HCT116 (cell line): Measurements from ENCODE around the gene S100P. TPM values are rescaled to one million over a fixed set of nuclear protein-coding genes. Genes with fewer than 3 reads are reported as not detected.

ENCODE experiments used
- ATAC-seq: fragments of 200-7000 bp; cut with Tn5 transposase; 2 replicates; pipeline ENCODE4 v1.9.1; 2020; ENCODE audit warnings: mild to moderate bottlenecking, moderate library complexity
- BruUV-seq: library from RNA; stranded (reverse); fragments of 400-500 nt; replicated peaks from 2 replicates; lab custom pipeline; 2021; lab: Mats Ljungman, UMichigan
- CTCF ChIA-PET: fragments of 300-600 bp; sonication (Branson Sonifier 250); formaldehyde crosslinking; loops from one replicate; lab custom pipeline; 2021; ENCODE audit warnings: antibody characterized with exemption; lab: Charles Lee
- POLR2A ChIA-PET: fragments of 300-600, 350-600 bp; sonication (Branson Sonifier 250); formaldehyde crosslinking; loops from one replicate; lab custom pipeline; 2021; ENCODE audit warnings: antibody characterized with exemption; lab: Charles Lee
- RAD21 ChIA-PET, 2 experiments: fragments of 300-600 bp; sonication (Branson Sonifier 250); formaldehyde crosslinking; loops; one replicate each; lab custom pipeline; 2023; ENCODE audit warnings: low total read pairs in 2 of 2; ENCODE audit not compliant: uncharacterized antibody in 2 of 2, unreplicated experiment in 2 of 2, low non-redundant PET in 1 of 2; lab: Charles Lee
- DNase-seq: peaks from one replicate; pipeline ENCODE4 v3.0.0-alpha.2; 2010; ENCODE audit warnings: low read depth, low spot score
- H2AFZ ChIP-seq: fragments of 200-600 bp; shearing (Covaris generic), sonication (generic); 2 replicates; pipeline ENCODE4 v1.6.1; 2017; ENCODE audit warnings: low read depth, mixed run types, mixed read lengths, antibody characterized with exemption, low read length; ENCODE audit not compliant: poor library complexity, severe bottlenecking
- H3K27ac ChIP-seq: 2 replicates; pipeline ENCODE4 v1.5.1; 2012; ENCODE audit warnings: low read depth, low read length
- H3K27me3 ChIP-seq: fragments of 200-600 bp; sonication (generic); 2 replicates; pipeline ENCODE4 v1.6.1; 2016; ENCODE audit warnings: mixed run types, low read length, mixed read lengths; ENCODE audit not compliant: insufficient read depth
- H3K36me3 ChIP-seq, 2 experiments: fragments of 200-500 bp in 1 of 2; fragments of 200-600 bp in 1 of 2; sonication (Bioruptor generic) in 1 of 2; sonication (generic) in 1 of 2; 2 replicates each; pipeline versions ENCODE4 v1.5.1 to v1.6.1; 2014 to 2016; ENCODE audit warnings: low read length in 2 of 2, inconsistent platforms in 1 of 2, mixed read lengths in 1 of 2, mixed run types in 1 of 2; ENCODE audit not compliant: insufficient read depth in 2 of 2, control insufficient read depth in 1 of 2
- H3K4me1 ChIP-seq, 2 experiments: fragments of 200-600 bp in 1 of 2; sonication (generic) in 1 of 2; 2 replicates each; pipeline versions ENCODE4 v1.5.1 to v1.6.1; 2012 to 2017; ENCODE audit warnings: low read length in 2 of 2, inconsistent platforms in 1 of 2, mild to moderate bottlenecking in 1 of 2, mixed read lengths in 1 of 2, mixed run types in 1 of 2, moderate library complexity in 1 of 2; ENCODE audit not compliant: insufficient read depth in 2 of 2, control insufficient read depth in 1 of 2
- H3K4me2 ChIP-seq: fragments of 200-600 bp; sonication (generic); 2 replicates; pipeline ENCODE4 v1.6.1; 2017; ENCODE audit warnings: mixed run types, low read length, mixed read lengths
- H3K4me3 ChIP-seq, 2 experiments: fragments of 200-600 bp in 1 of 2; sonication (generic) in 1 of 2; replicated peaks in 1 of 2; 2 replicates each; pipeline ENCODE4 v1.5.1; 2011 to 2016; ENCODE audit warnings: low read length in 2 of 2, control low read depth in 1 of 2, low read depth in 1 of 2, mild to moderate bottlenecking in 1 of 2, mixed read lengths in 1 of 2, mixed run types in 1 of 2
- H3K79me2 ChIP-seq: fragments of 200-600 bp; sonication (generic); 2 replicates; pipeline ENCODE4 v1.6.1; 2017; ENCODE audit warnings: mild to moderate bottlenecking, mixed run types, low read length, moderate library complexity, mixed read lengths; ENCODE audit not compliant: insufficient read depth
- H3K9ac ChIP-seq: fragments of 200-600 bp; sonication (generic); 2 replicates; pipeline ENCODE4 v1.6.1; 2016; ENCODE audit warnings: low read length, mixed read lengths
- H3K9me2 ChIP-seq: fragments of 200-600 bp; sonication (generic), shearing (Covaris generic); 2 replicates; pipeline ENCODE4 v1.6.1; 2017; ENCODE audit warnings: mixed run types, mild to moderate bottlenecking, moderate library complexity; ENCODE audit not compliant: insufficient read depth
- H3K9me3 ChIP-seq, 2 experiments: fragments of 200-500 bp in 1 of 2; fragments of 200-600 bp in 1 of 2; sonication (Bioruptor generic) in 1 of 2; sonication (generic) in 1 of 2; 2 replicates each; pipeline ENCODE4 v1.6.1; 2014 to 2017; ENCODE audit warnings: low read length in 2 of 2, mixed read lengths in 2 of 2, inconsistent platforms in 1 of 2, low read depth in 1 of 2, mild to moderate bottlenecking in 1 of 2, mixed run types in 1 of 2, moderate library complexity in 1 of 2; ENCODE audit not compliant: control insufficient read depth in 1 of 2, insufficient read depth in 1 of 2
- H4K20me1 ChIP-seq: fragments of 200-600 bp; sonication (generic), shearing (Covaris generic); 2 replicates; pipeline ENCODE4 v1.6.1; 2017; ENCODE audit warnings: mixed run types, mild to moderate bottlenecking, moderate library complexity; ENCODE audit not compliant: insufficient read depth
- CBX3 ChIP-seq: IDR thresholded peaks from 2 replicates; pipeline ENCODE4 v1.6.1; 2012; ENCODE audit warnings: low read depth
- CEBPB ChIP-seq: IDR thresholded peaks from 2 replicates; pipeline ENCODE4 v1.6.1; 2012; ENCODE audit warnings: low read depth
- EZH2phosphoT487 ChIP-seq: fragments of 200-600 bp; IDR thresholded peaks from 2 replicates; pipeline ENCODE4 v1.6.1; 2018; ENCODE audit warnings: antibody characterized with exemption, borderline replicate concordance
- FOSL1 ChIP-seq: IDR thresholded peaks from 2 replicates; pipeline ENCODE4 v1.6.1; 2012; ENCODE audit warnings: low read depth
- JUND ChIP-seq: IDR thresholded peaks from 2 replicates; pipeline ENCODE4 v1.6.1; 2012
- SIN3A ChIP-seq: IDR thresholded peaks from 2 replicates; pipeline ENCODE4 v1.6.1; 2012; ENCODE audit warnings: low read depth
- SP1 ChIP-seq: IDR thresholded peaks from 2 replicates; pipeline ENCODE4 v1.6.1; 2012; ENCODE audit warnings: low read depth
- SRF ChIP-seq: IDR thresholded peaks from 2 replicates; pipeline ENCODE4 v1.6.1; 2012; ENCODE audit warnings: low read depth
- TCF7L2 ChIP-seq: IDR thresholded peaks from 2 replicates; pipeline ENCODE4 v1.7.0; 2011; ENCODE audit warnings: borderline replicate concordance, inconsistent platforms; ENCODE audit not compliant: insufficient read depth, insufficient read length; ENCODE audit errors: extremely low read depth
- ZFX ChIP-seq: fragments of 450-650 bp; IDR thresholded peaks from 2 replicates; pipeline ENCODE4 v1.6.1; 2017
- ZNF274 ChIP-seq: fragments of 200-500 bp; sonication (Bioruptor generic); IDR thresholded peaks from 2 replicates; pipeline ENCODE4 v1.6.1; 2014; ENCODE audit warnings: mild to moderate bottlenecking, low read depth, low read length, inconsistent platforms
- intact Hi-C: fragments of 100-400 bp; cut with micrococcal nuclease; formaldehyde crosslinking; loops from 2 replicates; pipeline ENCODE4 v1.10.0; 2022
- total RNA-seq: library from RNA; stranded (reverse); gene quantifications from one replicate; pipeline ENCODE4 v1.2.1, GENCODE V29; 2021; ENCODE audit not compliant: unreplicated experiment
- TF ChIP-seq, protein P1 (sequence below): IDR thresholded peaks from 2 replicates; pipeline ENCODE4 v1.6.1; 2012
- TF ChIP-seq, protein P2 (sequence below): IDR thresholded peaks from 2 replicates; pipeline ENCODE4 v1.6.1; 2012
- TF ChIP-seq, protein P3 (sequence below), 3 experiments: fragments of 200-600 bp in 1 of 3; sonication (generic) in 1 of 3; IDR thresholded peaks in 2 of 3; conservative IDR thresholded peaks in 1 of 3; 2 replicates each; pipeline ENCODE4 v1.5.1; 2012 to 2017; ENCODE audit warnings: low read depth in 2 of 3, low read length in 2 of 3, antibody characterized with exemption in 1 of 3, borderline replicate concordance in 1 of 3, control low read depth in 1 of 3, mild to moderate bottlenecking in 1 of 3, mixed read lengths in 1 of 3, mixed run types in 1 of 3, moderate library complexity in 1 of 3; ENCODE audit not compliant: insufficient read depth in 1 of 3

The S100P gene
- total RNA-seq, 1 experiment from 2014 or later = 4.1 TPM

DNA sequence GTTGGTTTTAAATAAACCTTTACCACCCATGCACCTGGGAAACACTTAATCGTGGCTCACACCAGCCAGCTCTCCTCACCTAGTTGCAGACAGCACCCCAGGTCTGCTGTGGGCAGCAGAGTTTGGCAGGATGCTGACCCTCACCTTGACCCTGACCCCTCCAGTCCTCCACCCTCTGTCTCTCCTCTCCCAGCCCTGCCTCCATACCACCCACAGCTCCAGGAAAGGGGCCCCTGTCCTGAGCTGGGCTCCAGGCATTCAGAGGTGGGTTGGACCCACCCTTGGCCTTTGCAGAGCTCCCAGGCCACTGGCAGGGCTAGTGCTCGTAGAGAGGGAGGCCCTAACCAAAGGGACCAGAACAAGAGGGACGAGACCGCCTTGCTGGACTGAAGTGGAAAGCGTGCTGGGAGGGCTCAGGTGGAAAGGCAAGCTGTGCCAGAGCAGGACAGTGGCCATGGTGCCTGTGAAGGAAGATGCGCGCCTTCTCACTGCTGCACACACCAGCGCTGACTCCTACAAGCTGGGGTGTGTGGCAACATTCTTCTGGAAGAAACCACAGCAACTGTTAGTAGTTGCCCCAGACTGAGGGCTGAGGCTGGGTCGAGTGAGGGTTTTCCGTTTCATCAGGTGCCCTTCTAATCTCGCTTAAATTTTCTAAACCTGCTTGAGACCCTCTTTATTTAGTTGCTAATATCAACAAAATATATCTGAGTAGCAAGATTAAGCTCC, 10.7 kb upstream of the S100P start:
- Histone ChIP-seq H3K9me3 (no peaks in the 10 kb centered on the region), H2AFZ (no peak overlapping the region), H3K27me3 (no peaks in the 10 kb centered on the region), H4K20me1 (no peaks in the 10 kb centered on the region), H3K79me2 (no peaks in the 10 kb centered on the region), H3K4me3 (no peak overlapping the region), H3K36me3 (no peaks in the 10 kb centered on the region), H3K4me2 (no peak overlapping the region), H3K9ac (no peak overlapping the region), H3K4me1 (peaks cover 6 to 11% of the 10 kb centered on the region in 2 experiments), H3K9me2 (no peaks in the 10 kb centered on the region), H3K27ac (no peak overlapping the region)
- TF ChIP-seq SIN3A (no peak), EZH2phosphoT487 (no peak), SP1 (no peak)
- DNase-seq (no peak), ATAC-seq (no peak)
- RAD21 ChIA-PET = no interaction called here
- POLR2A ChIA-PET = interaction anchor here (1.1 kb wide), 1 partner anchor 10 kb away, joined by 6 read pairs; a partner anchor contains a TSS
- CTCF ChIA-PET = interaction anchor here (1.1 kb wide), 1 partner anchor 10 kb away, joined by 3 read pairs; a partner anchor contains a TSS
- intact Hi-C loops = loop anchor here (10.0 kb wide), 1 partner anchor 348 kb away; no protein-coding TSS in a partner anchor
- no TSS peak for BruUV-seq

DNA sequence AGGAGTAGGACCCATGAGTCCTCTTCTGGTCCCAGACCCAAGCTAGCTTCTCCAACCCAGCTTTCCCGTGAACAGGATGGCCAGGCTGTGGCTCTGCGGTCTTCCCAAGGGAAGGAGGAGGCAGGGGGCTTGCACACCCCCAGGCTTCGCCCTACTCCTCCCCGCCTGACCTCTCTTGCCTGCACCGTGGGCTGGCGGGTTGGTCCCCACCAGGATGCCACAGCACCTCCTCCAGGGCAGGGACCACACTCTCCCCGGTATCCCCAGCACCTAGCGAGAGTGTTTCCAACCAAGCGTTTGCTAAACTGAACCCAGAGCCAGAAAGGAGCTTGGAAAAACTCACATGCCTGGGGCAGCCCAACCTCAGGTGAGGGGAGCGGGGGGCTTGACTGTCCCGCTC, 9.0 kb upstream of the S100P start:
- intact Hi-C loops = loop anchor here (10.0 kb wide), 1 partner anchor 350 kb away; no protein-coding TSS in a partner anchor
- no peak overlapping the region for H3K4me2 ChIP-seq
- no peaks in the 10 kb centered on the region for H3K36me3 ChIP-seq
- H3K4me3 ChIP-seq = no peak overlapping the region
- H3K4me1 ChIP-seq = peaks cover 23 to 27% of the 10 kb centered on the region in 2 experiments
- no peaks in the 10 kb centered on the region for H4K20me1 ChIP-seq
- BruUV-seq = no TSS peak
- no peaks in the 10 kb centered on the region for H3K79me2 ChIP-seq
- TF ChIP-seq FOSL1 (no peak), SP1 (no peak), JUND (no peak), CEBPB (no peak), ZFX (no peak), ZNF274 (no peak), CBX3 (no peak), TCF7L2 (no peak), EZH2phosphoT487 (no peak), SIN3A (no peak), SRF (no peak)
- TF ChIP-seq, protein P1, sequence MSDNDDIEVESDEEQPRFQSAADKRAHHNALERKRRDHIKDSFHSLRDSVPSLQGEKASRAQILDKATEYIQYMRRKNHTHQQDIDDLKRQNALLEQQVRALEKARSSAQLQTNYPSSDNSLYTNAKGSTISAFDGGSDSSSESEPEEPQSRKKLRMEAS = no peak
- TF ChIP-seq, protein P2, sequence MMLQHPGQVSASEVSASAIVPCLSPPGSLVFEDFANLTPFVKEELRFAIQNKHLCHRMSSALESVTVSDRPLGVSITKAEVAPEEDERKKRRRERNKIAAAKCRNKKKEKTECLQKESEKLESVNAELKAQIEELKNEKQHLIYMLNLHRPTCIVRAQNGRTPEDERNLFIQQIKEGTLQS = no peak
- TF ChIP-seq, protein P3, sequence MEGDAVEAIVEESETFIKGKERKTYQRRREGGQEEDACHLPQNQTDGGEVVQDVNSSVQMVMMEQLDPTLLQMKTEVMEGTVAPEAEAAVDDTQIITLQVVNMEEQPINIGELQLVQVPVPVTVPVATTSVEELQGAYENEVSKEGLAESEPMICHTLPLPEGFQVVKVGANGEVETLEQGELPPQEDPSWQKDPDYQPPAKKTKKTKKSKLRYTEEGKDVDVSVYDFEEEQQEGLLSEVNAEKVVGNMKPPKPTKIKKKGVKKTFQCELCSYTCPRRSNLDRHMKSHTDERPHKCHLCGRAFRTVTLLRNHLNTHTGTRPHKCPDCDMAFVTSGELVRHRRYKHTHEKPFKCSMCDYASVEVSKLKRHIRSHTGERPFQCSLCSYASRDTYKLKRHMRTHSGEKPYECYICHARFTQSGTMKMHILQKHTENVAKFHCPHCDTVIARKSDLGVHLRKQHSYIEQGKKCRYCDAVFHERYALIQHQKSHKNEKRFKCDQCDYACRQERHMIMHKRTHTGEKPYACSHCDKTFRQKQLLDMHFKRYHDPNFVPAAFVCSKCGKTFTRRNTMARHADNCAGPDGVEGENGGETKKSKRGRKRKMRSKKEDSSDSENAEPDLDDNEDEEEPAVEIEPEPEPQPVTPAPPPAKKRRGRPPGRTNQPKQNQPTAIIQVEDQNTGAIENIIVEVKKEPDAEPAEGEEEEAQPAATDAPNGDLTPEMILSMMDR (IDR thresholded peaks at IDR 0.05 in 2 of 3, conservative IDR thresholded peaks at IDR 0.05 in 1 of 3; ENCODE audit: borderline replicate concordance in 1 of 3, insufficient read depth in 1 of 3, low read depth in 2 of 3, low read length in 2 of 3) = no peak
- ATAC-seq = no peak
- ChIA-PET CTCF (interaction anchor here (1.1 kb wide), 1 partner anchor 11 kb away, joined by 4 read pairs; a partner anchor contains a TSS), POLR2A (interaction anchor here (0.9 kb wide), 1 partner anchor 11 kb away, joined by 3 read pairs; a partner anchor contains a TSS), RAD21 (no interaction called here)
- H3K9ac ChIP-seq = no peak overlapping the region
- no peaks in the 10 kb centered on the region for H3K9me3 ChIP-seq
- H3K27me3 ChIP-seq = no peaks in the 10 kb centered on the region
- no peaks in the 10 kb centered on the region for H3K9me2 ChIP-seq
- H3K27ac ChIP-seq = no peak overlapping the region
- H2AFZ ChIP-seq = no peak overlapping the region
- DNase-seq = no peak
